Neuronal stem cell (in vitro differentiated cells): ENCODE measurements around the gene PDLIM5.

Source experiments
- DNase-seq: peaks from one replicate; pipeline ENCODE4 v3.0.0-alpha.2; 2013; ENCODE audit warnings: low spot score
- H2AFZ ChIP-seq: one replicate; pipeline ENCODE4 v1.6.1; 2013; ENCODE audit warnings: mild to moderate bottlenecking, low read length, inconsistent platforms
- H2AK5ac ChIP-seq: 2 replicates; pipeline ENCODE4 v1.6.1; 2013; ENCODE audit warnings: low read depth, mild to moderate bottlenecking, inconsistent platforms, low read length, moderate library complexity, mixed read lengths
- H2BK120ac ChIP-seq: 2 replicates; pipeline ENCODE4 v1.6.1; 2013; ENCODE audit warnings: low read depth, mild to moderate bottlenecking, inconsistent platforms, low read length, moderate library complexity, mixed read lengths
- H2BK12ac ChIP-seq: one replicate; pipeline ENCODE4 v1.6.1; 2013; ENCODE audit warnings: low read length, inconsistent platforms
- H2BK15ac ChIP-seq: 2 replicates; pipeline ENCODE4 v1.6.1; 2013; ENCODE audit warnings: mild to moderate bottlenecking, low read length, inconsistent platforms, mixed read lengths
- H2BK5ac ChIP-seq: one replicate; pipeline ENCODE4 v1.6.1; 2013; ENCODE audit warnings: inconsistent platforms, mild to moderate bottlenecking, low read length, moderate library complexity
- H3K14ac ChIP-seq: one replicate; pipeline ENCODE4 v1.6.1; 2013; ENCODE audit warnings: low read length, inconsistent platforms
- H3K18ac ChIP-seq: 2 replicates; pipeline ENCODE4 v1.6.1; 2013; ENCODE audit warnings: low read length, inconsistent platforms
- H3K23ac ChIP-seq: 2 replicates; pipeline ENCODE4 v1.6.1; 2013; ENCODE audit warnings: low read depth, mild to moderate bottlenecking, mixed read lengths, low read length, inconsistent platforms; ENCODE audit not compliant: poor library complexity
- H3K27ac ChIP-seq: replicated peaks from 3 replicates; pipeline ENCODE4 v1.5.1; 2013; ENCODE audit warnings: low read length, inconsistent platforms
- H3K27me3 ChIP-seq, 3 experiments: 2 replicates each; pipeline ENCODE4 v1.6.1; 2013; ENCODE audit warnings: low read length in 3 of 3, mild to moderate bottlenecking in 2 of 3, inconsistent platforms in 1 of 3, low read depth in 1 of 3, mixed read lengths in 1 of 3, moderate library complexity in 1 of 3; ENCODE audit not compliant: control insufficient read depth in 3 of 3, insufficient read depth in 3 of 3
- H3K36me3 ChIP-seq, 2 donors: replicated peaks in 1 of 2; 2 replicates each; pipeline ENCODE4 v1.6.1; 2013; ENCODE audit warnings: low read length in 2 of 2; ENCODE audit not compliant: control insufficient read depth in 2 of 2, insufficient read depth in 2 of 2
- H3K4ac ChIP-seq: 2 replicates; pipeline ENCODE4 v1.6.1; 2013; ENCODE audit warnings: inconsistent platforms, mild to moderate bottlenecking, low read length, moderate library complexity
- H3K4me1 ChIP-seq, 2 donors: 1 replicate in 1 of 2; 2 replicates in 1 of 2; pipeline ENCODE4 v1.6.1; 2013; ENCODE audit warnings: low read length in 2 of 2, low read depth in 1 of 2; ENCODE audit not compliant: control insufficient read depth in 2 of 2, insufficient read depth in 1 of 2
- H3K4me2 ChIP-seq: one replicate; pipeline ENCODE4 v1.6.1; 2013; ENCODE audit warnings: mild to moderate bottlenecking, low read length, inconsistent platforms; ENCODE audit not compliant: insufficient read depth, poor library complexity, severe bottlenecking
- H3K4me3 ChIP-seq, 2 donors: 2 replicates each; pipeline ENCODE4 v1.5.1; 2013; ENCODE audit warnings: low read length in 2 of 2, mild to moderate bottlenecking in 2 of 2, inconsistent platforms in 1 of 2, moderate library complexity in 1 of 2
- H3K79me1 ChIP-seq: one replicate; pipeline ENCODE4 v1.6.1; 2013; ENCODE audit warnings: low read depth, mild to moderate bottlenecking, inconsistent platforms, low read length, moderate library complexity
- H3K9ac ChIP-seq: one replicate; pipeline ENCODE4 v1.6.1; 2013; ENCODE audit warnings: mild to moderate bottlenecking, low read depth, low read length, inconsistent platforms; ENCODE audit not compliant: poor library complexity
- H3K9me3 ChIP-seq, 2 donors: replicated peaks in 1 of 2; 2 replicates each; pipeline versions ENCODE3 to v1.6.1; 2013; ENCODE audit warnings: low read length in 2 of 2, mild to moderate bottlenecking in 2 of 2, inconsistent platforms in 1 of 2, low read depth in 1 of 2, mixed read lengths in 1 of 2, moderate library complexity in 1 of 2; ENCODE audit not compliant: control insufficient read depth in 2 of 2, insufficient read depth in 1 of 2
- H4K8ac ChIP-seq: one replicate; pipeline ENCODE4 v1.6.1; 2013; ENCODE audit warnings: low read depth, mild to moderate bottlenecking, inconsistent platforms, low read length, moderate library complexity
- H4K91ac ChIP-seq: one replicate; pipeline ENCODE4 v1.6.1; 2013; ENCODE audit warnings: low read length, low read depth, mild to moderate bottlenecking, inconsistent platforms; ENCODE audit not compliant: poor library complexity
- whole genome bisulfite sequencing, 2 donors: extraction: QIAGEN DNeasy Blood & Tissue Kit; methylation state at CpG; one replicate each; pipeline ENCODE4 v1.1.7; 2013; ENCODE audit warnings: missing lambda C conversion rate in 2 of 2, mixed read lengths in 1 of 2; ENCODE audit not compliant: insufficient read length in 2 of 2, insufficient replicate concordance in 1 of 2; ENCODE audit errors: extremely low coverage in 2 of 2; 5-methylcytosine and 5-hydroxymethylcytosine counted together

PDLIM5 gene

DNA sequence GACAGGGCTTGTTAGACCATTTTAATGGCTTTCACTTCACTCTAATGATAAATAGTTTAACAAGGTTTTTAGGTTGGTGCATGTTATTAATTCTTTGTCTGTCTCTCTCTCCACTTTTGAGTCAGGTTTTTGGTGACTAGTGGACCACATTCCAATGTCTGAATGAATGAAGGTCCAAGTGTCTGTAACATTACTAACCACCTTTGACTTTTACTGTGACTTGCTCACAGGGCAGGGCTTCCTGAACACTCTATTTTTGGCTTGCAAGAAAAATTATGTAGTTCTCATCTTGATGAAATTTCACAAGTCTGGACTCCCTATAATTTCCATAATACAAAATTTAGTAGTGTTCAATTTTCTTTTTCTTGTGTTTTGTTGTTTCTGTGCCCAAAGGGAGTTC lies 227.2 kb downstream of the PDLIM5 start:
- no peak overlapping the region for H2AK5ac ChIP-seq
- H2BK12ac ChIP-seq = no peak overlapping the region
- DNase-seq = no peak

DNA sequence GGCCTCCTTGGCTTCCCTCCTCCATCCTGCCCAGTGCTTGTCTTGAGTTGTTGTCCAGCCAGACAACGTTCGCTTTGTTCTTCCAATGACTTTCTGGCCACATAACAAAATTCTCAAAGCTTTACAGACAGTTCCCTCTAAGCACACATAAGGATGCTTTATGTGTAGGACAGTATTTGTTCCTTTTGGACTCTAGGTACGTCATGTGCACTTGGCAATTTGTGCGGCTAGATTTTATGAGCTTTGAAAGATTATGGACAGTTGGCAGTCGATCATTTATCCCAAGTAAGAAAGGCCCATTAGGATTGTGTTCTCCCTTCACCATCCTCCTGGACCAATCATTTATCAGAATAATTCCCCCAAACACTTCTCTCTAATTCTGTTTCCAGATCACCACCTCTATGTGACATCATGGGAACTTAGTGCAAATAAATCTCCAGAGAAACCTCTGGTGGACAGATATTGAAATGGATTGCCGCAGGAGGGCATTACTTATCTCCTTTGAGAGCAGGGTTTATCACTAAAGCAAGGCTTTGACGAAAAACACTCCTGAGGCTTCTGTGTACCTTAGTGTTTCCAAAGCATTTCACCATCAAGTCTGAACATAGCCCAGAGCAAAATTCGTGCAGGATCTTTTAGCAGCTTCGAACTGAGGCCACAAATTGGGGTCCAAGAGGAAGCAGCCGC lies 228.6 kb downstream of the PDLIM5 start:
- Histone ChIP-seq H3K4me2 (no peak overlapping the region), H2AFZ (no peak overlapping the region), H3K4me3 (no peak overlapping the region), H2AK5ac (no peak overlapping the region), H4K8ac (no peak overlapping the region), H3K9ac (no peak overlapping the region), H3K9me3 (no peaks in the 10 kb centered on the region), H3K27me3 (no peaks in the 10 kb centered on the region), H3K4ac (no peak overlapping the region), H2BK5ac (no peak overlapping the region), H3K18ac (no peak overlapping the region), H2BK12ac (no peak overlapping the region), H2BK15ac (no peak overlapping the region), H2BK120ac (no peak overlapping the region), H3K14ac (no peak overlapping the region), H3K23ac (no peak overlapping the region), H4K91ac (no peak overlapping the region), H3K4me1 (peaks cover 2 to 6% of the 10 kb centered on the region in 2 donors), H3K79me1 (no peaks in the 10 kb centered on the region), H3K27ac (no peak overlapping the region), H3K36me3 (no peaks in the 10 kb centered on the region)
- WGBS, 2 donors = no CpG with 5 or more reads among the region's 10 CpGs
- no peak for DNase-seq

More for the DNA sequence above, 227.2 kb downstream of the PDLIM5 start:
- H3K27me3 ChIP-seq = no peaks in the 10 kb centered on the region
- no peaks in the 10 kb centered on the region for H3K79me1 ChIP-seq
- H3K9me3 ChIP-seq = no peaks in the 10 kb centered on the region
- no peak overlapping the region for H4K91ac ChIP-seq
- H3K27ac ChIP-seq = no peak overlapping the region
- no peak overlapping the region for H3K23ac ChIP-seq
- no peak overlapping the region for H2BK120ac ChIP-seq
- H3K18ac ChIP-seq = no peak overlapping the region
- H3K4me3 ChIP-seq = no peak overlapping the region
- no peaks in the 10 kb centered on the region for H3K36me3 ChIP-seq
- H2BK15ac ChIP-seq = no peak overlapping the region
- H3K4ac ChIP-seq = no peak overlapping the region
- no peak overlapping the region for H4K8ac ChIP-seq
- no peak overlapping the region for H3K4me2 ChIP-seq
- no peak overlapping the region for H3K14ac ChIP-seq
- H3K4me1 ChIP-seq = peaks cover 2 to 6% of the 10 kb centered on the region in 2 donors
- H3K9ac ChIP-seq = no peak overlapping the region
- no peak overlapping the region for H2AFZ ChIP-seq
- no peak overlapping the region for H2BK5ac ChIP-seq

DNA sequence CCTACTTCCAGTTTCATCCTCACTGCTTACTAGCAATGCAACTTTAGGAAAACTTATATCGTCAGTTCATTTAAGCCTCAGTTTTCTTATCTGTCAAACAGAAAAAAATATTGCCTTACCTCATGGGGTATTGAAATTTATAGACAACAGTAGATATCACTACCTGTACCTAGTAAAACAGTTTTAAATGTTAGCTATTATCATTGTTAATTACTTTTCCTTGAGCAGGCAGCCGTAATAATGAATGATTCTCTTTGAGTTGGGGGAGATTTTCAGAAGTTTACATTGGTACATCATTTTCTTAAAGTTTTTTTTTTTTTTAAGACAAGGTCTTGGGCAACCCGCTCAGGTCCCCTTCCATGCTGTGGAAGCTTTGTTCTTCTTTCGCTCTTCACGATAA lies 234.3 kb downstream of the PDLIM5 start:
- Histone ChIP-seq H3K4me3 (no peak overlapping the region), H4K91ac (no peak overlapping the region), H2BK12ac (no peak overlapping the region), H2AK5ac (no peak overlapping the region), H3K79me1 (no peaks in the 10 kb centered on the region), H3K4me1 (no peaks in the 10 kb centered on the region), H3K4me2 (no peak overlapping the region), H2AFZ (no peak overlapping the region), H2BK120ac (no peak overlapping the region), H3K4ac (no peak overlapping the region), H3K9ac (no peak overlapping the region), H3K27me3 (no peaks in the 10 kb centered on the region), H3K18ac (no peak overlapping the region), H2BK15ac (no peak overlapping the region), H3K14ac (no peak overlapping the region), H3K9me3 (no peaks in the 10 kb centered on the region), H4K8ac (no peak overlapping the region), H3K27ac (no peak overlapping the region), H3K23ac (no peak overlapping the region), H2BK5ac (no peak overlapping the region), H3K36me3 (no peaks in the 10 kb centered on the region)
- no CpG with 5 or more reads among the region's 5 CpGs for WGBS, 2 donors
- DNase-seq = no peak

DNA sequence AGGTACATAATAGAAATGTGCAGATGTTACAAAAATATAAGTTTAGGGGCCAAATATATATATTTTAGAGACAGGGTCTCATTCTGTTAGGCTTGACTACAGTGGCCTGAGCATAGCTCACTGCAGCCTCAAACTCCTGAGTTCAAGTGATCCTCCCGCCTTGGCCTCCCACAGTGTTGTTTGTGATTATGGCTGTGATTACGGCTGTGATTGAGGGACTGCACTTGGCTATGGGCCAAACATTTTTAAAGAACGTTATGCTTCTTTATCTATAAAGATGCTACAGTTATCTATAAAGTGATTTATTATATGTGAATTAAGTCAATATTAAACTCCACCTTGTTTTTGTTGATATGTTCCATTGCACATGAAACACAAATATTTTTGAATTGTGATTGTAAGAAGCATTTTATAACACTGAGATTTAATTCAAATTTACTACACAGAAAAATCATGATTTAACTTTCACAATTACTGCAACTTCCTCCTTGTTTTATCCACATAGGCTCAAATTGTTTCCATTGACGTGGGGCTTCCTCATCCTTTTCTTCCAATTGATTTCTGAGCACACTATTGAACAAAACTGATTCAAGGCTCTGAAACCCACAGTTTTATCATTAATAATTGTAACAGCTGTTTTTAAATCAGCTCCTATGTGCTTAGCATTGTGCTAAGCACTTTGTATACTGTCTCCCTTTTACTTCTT lies 237.6 kb downstream of the PDLIM5 start:
- Histone ChIP-seq H3K4ac (no peak overlapping the region), H3K9ac (no peak overlapping the region), H3K36me3 (no peaks in the 10 kb centered on the region), H4K91ac (no peak overlapping the region), H2AFZ (no peak overlapping the region), H3K14ac (no peak overlapping the region), H3K4me2 (no peak overlapping the region), H2BK12ac (no peak overlapping the region), H2BK5ac (no peak overlapping the region), H3K27ac (no peak overlapping the region), H3K4me1 (no peaks in the 10 kb centered on the region), H2AK5ac (no peak overlapping the region), H2BK15ac (no peak overlapping the region), H2BK120ac (no peak overlapping the region), H4K8ac (no peak overlapping the region), H3K27me3 (no peaks in the 10 kb centered on the region), H3K9me3 (no peaks in the 10 kb centered on the region), H3K4me3 (no peak overlapping the region), H3K23ac (no peak overlapping the region), H3K79me1 (no peaks in the 10 kb centered on the region), H3K18ac (no peak overlapping the region)
- no peak for DNase-seq
- WGBS, 2 donors = no CpG with 5 or more reads among the region's 4 CpGs
